ENCODE results near the gene FXN. TPM values are rescaled to one million over a fixed set of nuclear protein-coding genes. Genes with fewer than 3 reads are reported as not detected.

The FXN gene
- total RNA-seq, 1 experiment from 2014 or later, result 26.3 TPM

DNA sequence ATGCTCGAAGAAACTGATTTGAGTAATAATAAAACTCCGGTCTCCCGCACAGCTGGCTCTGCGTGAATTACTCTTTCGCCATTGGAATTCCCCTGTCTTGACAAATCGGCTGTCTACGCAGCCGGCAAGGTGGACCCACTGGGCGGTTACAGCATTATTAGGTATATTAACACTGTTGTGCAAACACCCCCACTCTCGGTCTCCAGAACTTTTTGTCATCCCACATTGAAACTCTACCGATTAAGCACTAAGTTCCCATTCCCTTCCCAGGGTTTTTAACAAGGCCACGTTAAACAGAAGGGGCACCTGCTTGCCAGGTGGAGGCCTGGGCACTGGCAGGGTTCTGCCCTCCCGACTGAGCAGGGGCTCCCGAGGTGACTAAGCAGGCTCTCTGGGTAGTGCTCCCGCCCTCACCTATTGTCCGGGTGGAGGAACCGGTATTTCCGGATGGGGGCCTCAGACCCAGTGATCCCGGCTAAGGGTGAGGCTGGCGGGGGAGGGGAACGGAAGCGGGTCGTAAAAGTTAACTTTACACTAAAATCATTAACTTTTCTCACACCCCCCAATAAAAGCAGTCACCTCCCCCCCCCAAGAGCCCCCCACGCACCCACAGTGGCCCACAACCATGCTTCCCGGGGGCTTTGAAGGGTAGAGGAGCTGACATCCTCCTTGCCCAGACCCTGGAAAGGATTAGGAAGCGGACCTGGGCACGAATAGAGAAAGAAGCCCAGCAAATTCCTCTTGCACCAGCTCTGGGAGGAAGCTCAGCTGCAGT is 85.0 kb downstream of the FXN start:
- Histone ChIP-seq H3K79me2 (ENCODE audit: low read length) (no peaks in the 10 kb centered on the region), H3K4me3 (ENCODE audit: low read length) (no peak overlapping the region), H3K27ac (ENCODE audit: low read length) (no peak overlapping the region), H3K27me3 (ENCODE audit: low read length) (no peaks in the 10 kb centered on the region), H3K36me3 (ENCODE audit: insufficient read depth, low read length) (no peaks in the 10 kb centered on the region), H3K4me2 (ENCODE audit: low read depth, low read length, poor library complexity, severe bottlenecking) (no peak overlapping the region), H3K9me2 (replicated peaks; ENCODE audit: insufficient read depth, low read length) (no peaks in the 10 kb centered on the region), H4K20me1 (ENCODE audit: insufficient read depth, low read depth, low read length) (no peaks in the 10 kb centered on the region), H3K4me1 (ENCODE audit: low read length) (no peaks in the 10 kb centered on the region), H3K9me3 (ENCODE audit: low read length) (no peaks in the 10 kb centered on the region), H3K9ac (ENCODE audit: low read length) (no peak overlapping the region), H2AFZ (ENCODE audit: low read length) (no peak overlapping the region)
- no peak for DNase-seq

DNA sequence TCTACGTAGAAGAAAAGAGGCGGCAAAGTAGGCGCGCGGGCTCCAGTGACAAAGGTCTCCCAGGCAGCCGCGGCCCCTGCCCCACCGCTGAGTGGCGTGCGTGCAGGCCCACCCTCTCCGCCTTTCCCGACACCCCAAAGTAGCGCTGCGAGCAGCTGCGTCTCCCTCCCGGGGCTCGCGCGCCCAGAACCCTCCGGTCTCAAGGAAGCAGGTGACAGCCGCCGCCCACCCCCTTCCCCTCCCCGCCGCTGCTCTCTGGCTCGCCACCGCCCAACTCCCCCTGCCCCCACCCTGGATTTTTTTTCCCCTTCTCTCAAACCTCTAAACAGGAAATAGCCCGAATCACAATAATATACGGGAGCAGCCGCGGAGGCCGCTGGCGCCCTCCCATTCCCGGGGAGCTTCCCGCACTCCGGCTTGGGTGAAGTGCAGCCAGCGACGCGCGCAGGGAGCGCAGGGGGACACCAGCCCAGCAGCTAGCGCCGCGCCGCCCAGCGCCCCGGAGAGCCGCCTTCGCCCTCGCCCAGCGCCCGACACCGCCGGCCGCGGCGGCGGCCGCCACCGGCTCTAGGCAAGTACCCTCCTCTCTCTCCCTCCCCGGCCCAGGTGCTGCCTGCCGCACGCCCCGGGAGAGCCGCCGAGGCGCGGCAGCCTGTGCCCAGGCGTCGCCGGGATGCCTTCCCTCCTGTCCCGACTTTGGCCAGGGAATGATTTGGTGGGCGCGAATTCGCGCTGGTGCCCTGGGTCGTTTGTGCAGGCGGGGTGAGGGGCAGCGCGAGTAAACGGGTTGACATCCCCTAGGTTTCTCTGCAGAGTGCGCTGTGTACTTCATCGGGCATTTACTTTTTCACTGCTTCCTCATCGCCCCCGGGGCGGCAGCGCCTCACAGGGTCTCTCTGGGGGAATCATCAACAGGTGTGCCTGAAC is 85.9 kb downstream of the FXN start:
- H3K36me3 ChIP-seq (ENCODE audit: insufficient read depth, low read length), result no peaks in the 10 kb centered on the region
- H3K9me3 ChIP-seq (ENCODE audit: low read length), result no peaks in the 10 kb centered on the region
- H3K4me2 ChIP-seq (ENCODE audit: low read depth, low read length, poor library complexity, severe bottlenecking), result no peak overlapping the region
- no peaks in the 10 kb centered on the region for H4K20me1 ChIP-seq (ENCODE audit: insufficient read depth, low read depth, low read length)
- H3K27ac ChIP-seq (ENCODE audit: low read length), result no peak overlapping the region
- no peak overlapping the region for H2AFZ ChIP-seq (ENCODE audit: low read length)
- H3K9ac ChIP-seq (ENCODE audit: low read length), result no peak overlapping the region
- no peak overlapping the region for H3K4me3 ChIP-seq (ENCODE audit: low read length)
- DNase-seq, result no peak
- H3K9me2 ChIP-seq (replicated peaks; ENCODE audit: insufficient read depth, low read length), result no peaks in the 10 kb centered on the region
- H3K4me1 ChIP-seq (ENCODE audit: low read length), result no peaks in the 10 kb centered on the region
- no peaks in the 10 kb centered on the region for H3K79me2 ChIP-seq (ENCODE audit: low read length)
- no peaks in the 10 kb centered on the region for H3K27me3 ChIP-seq (ENCODE audit: low read length)

DNA sequence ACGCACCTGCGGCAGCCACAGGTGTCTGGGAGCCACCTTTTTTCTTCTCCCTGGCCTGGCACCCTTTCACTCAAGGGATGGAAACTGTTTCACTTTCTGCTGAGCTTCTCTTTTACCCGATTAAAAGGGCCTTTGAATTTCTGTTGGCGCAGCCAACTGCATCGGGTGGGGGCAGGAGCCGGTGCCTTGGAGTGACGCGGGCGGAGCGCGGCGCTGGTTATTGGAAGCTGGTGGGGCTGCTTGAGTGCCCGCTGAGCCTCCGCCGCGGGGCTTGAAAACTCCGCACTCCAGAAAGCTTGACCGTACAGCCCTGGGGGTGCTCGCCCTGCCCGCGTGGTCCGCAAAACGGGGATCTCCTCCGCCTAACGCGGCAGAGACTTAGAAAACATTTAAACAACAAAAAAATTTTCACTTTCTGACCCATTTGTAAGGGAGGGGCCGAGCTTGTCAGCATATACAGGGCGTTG is 86.6 kb downstream of the FXN start:
- H3K9me2 ChIP-seq (replicated peaks; ENCODE audit: insufficient read depth, low read length), result no peaks in the 10 kb centered on the region
- H3K4me2 ChIP-seq (ENCODE audit: low read depth, low read length, poor library complexity, severe bottlenecking), result no peak overlapping the region
- no peak overlapping the region for H3K4me3 ChIP-seq (ENCODE audit: low read length)
- no peaks in the 10 kb centered on the region for H3K4me1 ChIP-seq (ENCODE audit: low read length)
- H3K79me2 ChIP-seq (ENCODE audit: low read length), result no peaks in the 10 kb centered on the region
- H3K9me3 ChIP-seq (ENCODE audit: low read length), result no peaks in the 10 kb centered on the region
- H3K36me3 ChIP-seq (ENCODE audit: insufficient read depth, low read length), result no peaks in the 10 kb centered on the region
- H3K27ac ChIP-seq (ENCODE audit: low read length), result no peak overlapping the region
- no peak for DNase-seq
- H2AFZ ChIP-seq (ENCODE audit: low read length), result no peak overlapping the region
- H4K20me1 ChIP-seq (ENCODE audit: insufficient read depth, low read depth, low read length), result no peaks in the 10 kb centered on the region
- H3K9ac ChIP-seq (ENCODE audit: low read length), result no peak overlapping the region
- no peaks in the 10 kb centered on the region for H3K27me3 ChIP-seq (ENCODE audit: low read length)

DNA sequence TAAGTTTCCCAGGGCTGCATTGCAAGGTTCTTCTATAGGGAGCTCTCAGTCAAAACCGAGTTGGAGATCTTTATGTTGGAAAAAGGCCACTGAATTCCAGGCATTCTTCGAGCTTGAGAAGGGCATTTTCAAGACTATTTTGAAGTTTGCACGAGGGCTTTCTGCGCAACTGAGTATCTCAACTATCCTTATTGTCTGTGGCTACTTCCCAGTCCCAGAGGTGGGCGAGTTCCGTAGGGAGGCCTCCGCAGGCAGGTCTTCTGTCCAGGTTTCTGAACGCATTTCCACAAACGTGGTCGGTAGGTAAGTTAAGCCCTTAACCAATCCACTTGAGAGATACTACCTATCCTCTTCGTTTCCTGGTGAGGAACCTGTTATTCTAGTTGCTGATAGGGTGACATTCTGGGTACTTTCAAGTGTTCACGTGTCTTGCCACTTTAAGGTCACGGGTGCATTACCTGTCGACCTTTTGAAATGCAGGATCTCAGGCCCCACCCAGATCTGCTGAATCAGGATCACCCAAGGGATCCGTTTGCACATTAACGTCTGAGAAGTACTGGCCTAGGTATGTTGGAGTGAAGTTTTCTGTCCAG is 87.1 kb downstream of the FXN start:
- Histone ChIP-seq H2AFZ (ENCODE audit: low read length) (no peak overlapping the region), H3K9me2 (replicated peaks; ENCODE audit: insufficient read depth, low read length) (no peaks in the 10 kb centered on the region), H4K20me1 (ENCODE audit: insufficient read depth, low read depth, low read length) (no peaks in the 10 kb centered on the region), H3K36me3 (ENCODE audit: insufficient read depth, low read length) (no peaks in the 10 kb centered on the region), H3K4me1 (ENCODE audit: low read length) (no peaks in the 10 kb centered on the region), H3K4me3 (ENCODE audit: low read length) (no peak overlapping the region), H3K4me2 (ENCODE audit: low read depth, low read length, poor library complexity, severe bottlenecking) (no peak overlapping the region), H3K79me2 (ENCODE audit: low read length) (no peaks in the 10 kb centered on the region), H3K9ac (ENCODE audit: low read length) (no peak overlapping the region), H3K9me3 (ENCODE audit: low read length) (no peaks in the 10 kb centered on the region), H3K27me3 (ENCODE audit: low read length) (no peaks in the 10 kb centered on the region), H3K27ac (ENCODE audit: low read length) (no peak overlapping the region)
- DNase-seq, result no peak

DNA sequence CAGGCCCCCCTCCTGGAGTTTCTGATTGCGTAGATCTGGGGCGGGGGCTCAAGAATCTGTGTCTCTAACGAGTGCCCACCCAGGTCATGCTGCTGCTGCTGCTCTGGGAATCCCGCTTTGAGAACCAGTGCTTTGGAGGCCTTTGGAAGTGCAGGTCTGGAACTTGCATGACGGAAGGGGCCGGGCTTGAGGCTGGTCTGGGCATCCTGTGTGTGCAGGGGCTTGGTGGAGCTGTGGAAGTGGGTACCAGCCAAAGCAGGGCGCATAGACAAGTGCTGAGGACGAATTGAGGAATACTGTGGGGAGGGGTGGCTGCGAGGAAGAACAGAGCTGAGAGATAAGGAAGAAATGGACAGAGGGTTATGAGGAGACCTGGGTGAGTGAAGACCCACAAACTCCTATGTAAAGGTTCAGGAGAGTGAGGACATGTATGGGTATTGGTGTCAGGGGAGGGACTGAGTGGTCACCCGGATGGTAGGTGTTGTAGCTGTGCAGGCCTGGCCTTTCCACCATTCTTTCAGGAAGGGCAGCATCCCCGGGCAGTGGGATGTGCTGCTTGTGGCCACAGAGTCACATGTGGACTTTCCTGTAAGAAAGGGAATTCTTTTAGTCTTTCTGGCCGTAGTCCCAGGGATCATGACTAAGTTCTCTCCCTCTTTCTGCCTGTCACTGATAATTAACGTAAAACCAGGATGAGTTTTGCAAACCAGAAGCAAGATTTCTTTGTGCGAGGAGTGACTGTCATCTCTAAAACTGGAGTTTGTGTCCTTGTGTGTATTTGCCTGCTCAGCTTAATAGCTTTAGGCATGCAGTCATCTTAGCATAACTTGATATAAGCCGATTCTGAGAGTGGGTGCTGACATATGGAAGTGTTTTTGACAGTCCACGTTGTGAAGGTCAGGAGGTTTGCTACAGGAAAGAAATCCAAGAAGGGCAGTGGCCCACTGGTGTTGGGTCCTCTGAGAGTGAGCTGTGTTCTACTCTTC is 95.2 kb downstream of the FXN start:
- H3K79me2 ChIP-seq (ENCODE audit: low read length), result no peaks in the 10 kb centered on the region
- no peak overlapping the region for H3K4me2 ChIP-seq (ENCODE audit: low read depth, low read length, poor library complexity, severe bottlenecking)
- H3K4me1 ChIP-seq (ENCODE audit: low read length), result no peaks in the 10 kb centered on the region
- no peaks in the 10 kb centered on the region for H3K36me3 ChIP-seq (ENCODE audit: insufficient read depth, low read length)
- no peaks in the 10 kb centered on the region; the same call in 1 of the 2 replicates for H4K20me1 ChIP-seq (ENCODE audit: insufficient read depth, low read depth, low read length)
- DNase-seq, result no peak
- no peak overlapping the region for H2AFZ ChIP-seq (ENCODE audit: low read length)
- no peak overlapping the region for H3K4me3 ChIP-seq (ENCODE audit: low read length)
- H3K27ac ChIP-seq (ENCODE audit: low read length), result no peak overlapping the region
- no peaks in the 10 kb centered on the region for H3K9me3 ChIP-seq (ENCODE audit: low read length)
- no peaks in the 10 kb centered on the region for H3K9me2 ChIP-seq (replicated peaks; ENCODE audit: insufficient read depth, low read length)
- H3K27me3 ChIP-seq (ENCODE audit: low read length), result no peaks in the 10 kb centered on the region
- H3K9ac ChIP-seq (ENCODE audit: low read length), result no peak overlapping the region

DNA sequence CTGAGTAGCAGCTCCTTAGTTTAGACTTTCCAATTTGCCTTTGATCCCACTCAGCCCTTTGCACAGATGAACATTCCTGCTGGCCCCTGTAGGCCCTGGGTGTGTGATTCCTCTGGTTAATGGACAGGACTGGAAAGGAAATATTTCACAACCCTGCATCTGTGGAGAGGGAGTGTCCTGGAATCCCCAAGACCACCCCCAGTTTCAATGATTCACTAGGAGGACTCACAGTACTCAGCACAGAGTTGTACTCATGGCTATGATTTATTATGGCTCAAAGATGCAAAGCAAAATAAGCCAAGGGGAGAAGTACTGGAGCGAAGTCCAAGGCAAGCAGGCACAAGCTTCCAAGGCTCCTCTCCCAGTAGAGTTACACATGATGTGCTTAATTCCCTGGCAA is 96.1 kb downstream of the FXN start:
- Histone ChIP-seq H4K20me1 (ENCODE audit: insufficient read depth, low read depth, low read length) (no peaks in the 10 kb centered on the region; the same call in 1 of the 2 replicates), H3K4me3 (ENCODE audit: low read length) (no peak overlapping the region), H3K27ac (ENCODE audit: low read length) (no peak overlapping the region), H3K9ac (ENCODE audit: low read length) (no peak overlapping the region), H3K9me2 (replicated peaks; ENCODE audit: insufficient read depth, low read length) (no peaks in the 10 kb centered on the region), H3K4me1 (ENCODE audit: low read length) (no peaks in the 10 kb centered on the region), H3K27me3 (ENCODE audit: low read length) (no peaks in the 10 kb centered on the region), H3K4me2 (ENCODE audit: low read depth, low read length, poor library complexity, severe bottlenecking) (no peak overlapping the region), H2AFZ (ENCODE audit: low read length) (no peak overlapping the region), H3K36me3 (ENCODE audit: insufficient read depth, low read length) (no peaks in the 10 kb centered on the region), H3K79me2 (ENCODE audit: low read length) (no peaks in the 10 kb centered on the region), H3K9me3 (ENCODE audit: low read length) (no peaks in the 10 kb centered on the region)
- no peak for DNase-seq

DNA sequence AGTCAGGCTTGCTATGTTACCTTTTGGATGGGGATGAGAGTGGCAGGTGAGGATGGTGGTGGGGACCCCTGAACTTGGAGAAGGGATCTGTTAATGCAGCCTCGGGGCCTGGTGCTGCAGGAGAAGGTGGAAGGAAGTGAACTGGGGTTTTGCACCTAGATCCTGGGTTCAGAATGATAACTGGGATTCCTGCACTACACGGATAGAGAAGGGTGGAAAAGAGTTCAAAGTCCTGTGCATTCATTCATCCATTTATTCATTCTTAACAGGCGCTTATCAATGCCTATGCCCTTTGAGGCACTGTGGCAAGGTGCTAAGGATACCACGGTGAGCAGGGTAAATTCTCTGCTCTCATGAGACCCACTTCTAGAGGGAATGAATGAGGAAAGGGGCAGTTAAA is 96.8 kb downstream of the FXN start:
- no peaks in the 10 kb centered on the region for H3K9me3 ChIP-seq (ENCODE audit: low read length)

More for the DNA sequence above, 96.8 kb downstream of the FXN start:
- Histone ChIP-seq H3K79me2 (ENCODE audit: low read length) (no peaks in the 10 kb centered on the region), H3K4me3 (ENCODE audit: low read length) (no peak overlapping the region), H3K4me1 (ENCODE audit: low read length) (no peaks in the 10 kb centered on the region), H3K27ac (ENCODE audit: low read length) (no peak overlapping the region), H3K9me2 (replicated peaks; ENCODE audit: insufficient read depth, low read length) (no peaks in the 10 kb centered on the region), H4K20me1 (ENCODE audit: insufficient read depth, low read depth, low read length) (no peaks in the 10 kb centered on the region; the same call in 1 of the 2 replicates), H3K9ac (ENCODE audit: low read length) (no peak overlapping the region), H2AFZ (ENCODE audit: low read length) (no peak overlapping the region), H3K27me3 (ENCODE audit: low read length) (no peaks in the 10 kb centered on the region), H3K36me3 (ENCODE audit: insufficient read depth, low read length) (no peaks in the 10 kb centered on the region), H3K4me2 (ENCODE audit: low read depth, low read length, poor library complexity, severe bottlenecking) (no peak overlapping the region)
- DNase-seq, result no peak
